GM18909 (cell line): ENCODE data around the gene AGBL1.

ENCODE experiments used
- ATAC-seq: cut with Tn5 transposase; IDR thresholded peaks from one replicate; pipeline ENCODE4 v1.9.1; 2021; ENCODE audit warnings: mild to moderate bottlenecking; ENCODE audit not compliant: unreplicated experiment, poor library complexity

AGBL1 gene

GRCh38 chr15:86079508-86080266 lies at the start of gene AGBL1:
Gene AGBL1, plus strand, starts transcription at chr15:86079871.
- ATAC-seq, result no peak

DNA sequence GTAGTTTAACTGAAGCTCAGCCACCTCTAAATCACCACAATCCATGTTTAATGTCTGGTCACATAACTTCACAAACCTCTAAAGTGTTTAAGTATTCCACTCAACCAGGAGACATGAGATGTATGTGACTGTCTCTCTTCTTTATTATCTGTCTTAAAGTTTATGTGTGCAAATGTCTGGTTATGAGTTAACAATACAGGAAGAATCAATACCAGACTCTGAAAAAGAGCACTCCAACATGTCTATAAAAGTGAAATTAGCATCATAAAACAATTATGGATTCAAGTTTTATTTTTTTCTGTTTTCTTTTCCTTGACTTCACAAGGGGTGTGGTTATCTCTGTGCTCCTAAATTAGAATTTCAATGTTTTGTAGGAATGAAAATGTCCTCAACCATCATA lies 44.8 kb upstream of the AGBL1 start:
- ATAC-seq, result no peak

DNA sequence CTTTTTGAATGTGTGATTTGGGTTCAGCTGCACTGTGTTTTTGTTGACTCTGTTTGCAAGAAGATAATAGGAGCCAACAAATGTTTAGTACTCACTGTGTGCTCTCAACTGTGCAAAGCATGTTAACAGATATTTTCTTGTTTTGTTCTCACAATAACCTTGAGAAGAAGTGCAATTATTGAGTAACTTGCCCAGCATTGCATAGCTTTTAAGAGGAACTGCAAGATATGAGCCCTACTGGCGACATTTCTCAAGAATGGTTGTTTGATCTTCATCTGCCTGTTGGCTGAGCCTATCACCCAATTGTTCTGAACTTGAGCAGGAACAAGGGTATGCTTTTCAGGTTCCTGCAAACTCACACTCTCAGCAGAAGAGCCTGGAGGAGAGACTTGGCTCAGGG lies 43.4 kb upstream of the AGBL1 start:
- no peak for ATAC-seq

- ATAC-seq, result no peak
These were observed 41.2 kb upstream of the AGBL1 start for GRCh38 chr15:86038491-86038890.

DNA sequence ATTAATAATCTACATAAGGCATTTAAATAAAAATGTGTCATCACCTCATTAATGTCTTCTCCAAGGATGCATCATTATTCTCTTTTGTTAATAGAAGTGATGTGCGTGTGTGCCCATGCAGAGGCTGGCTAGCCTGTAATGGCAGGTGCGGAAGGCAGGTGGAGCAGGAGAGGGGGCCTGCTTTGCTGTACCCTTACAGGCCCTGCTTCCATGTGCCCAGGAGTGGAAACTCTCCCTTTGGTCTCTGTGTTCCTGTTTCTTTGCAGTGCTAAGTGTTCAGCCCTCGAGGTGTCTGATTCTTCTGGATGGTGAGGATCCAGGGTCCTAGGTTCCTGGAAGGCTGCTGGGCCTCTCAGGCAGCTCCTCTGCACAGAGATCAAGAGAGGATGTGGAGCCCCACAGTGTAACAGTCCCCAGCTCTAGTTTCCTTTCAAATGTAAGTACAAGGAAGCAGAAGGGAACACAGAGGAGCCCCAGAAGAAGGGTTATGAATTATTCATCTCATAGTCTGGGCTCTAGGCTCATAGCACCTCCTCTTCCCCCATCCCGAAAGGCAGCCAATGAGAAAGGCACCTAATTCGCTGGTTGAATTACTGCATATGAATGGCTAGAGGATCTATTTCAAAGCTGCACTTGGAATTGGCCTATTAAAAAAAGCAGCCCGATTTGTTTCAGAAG lies 39.2 kb upstream of the AGBL1 start:
- no peak for ATAC-seq

DNA sequence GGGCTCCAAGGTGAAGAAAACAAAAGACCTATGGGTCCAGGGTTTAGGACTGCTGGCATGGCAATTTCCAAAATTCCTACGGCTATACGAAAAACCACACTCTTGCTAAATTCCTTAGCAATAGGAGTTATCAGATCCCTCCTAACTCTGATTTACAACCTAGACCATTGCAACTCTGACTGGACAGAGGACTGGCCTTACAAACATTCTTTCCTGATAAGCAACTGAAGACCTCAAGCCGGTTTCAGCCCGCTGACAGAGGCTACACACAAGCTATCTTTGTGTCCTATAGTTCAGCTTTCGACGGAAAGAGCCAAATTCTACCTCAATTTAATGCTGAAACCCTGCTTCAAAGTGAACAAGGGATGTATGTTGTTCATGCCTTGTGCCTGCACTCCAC lies 38.3 kb upstream of the AGBL1 start:
- no peak for ATAC-seq

DNA sequence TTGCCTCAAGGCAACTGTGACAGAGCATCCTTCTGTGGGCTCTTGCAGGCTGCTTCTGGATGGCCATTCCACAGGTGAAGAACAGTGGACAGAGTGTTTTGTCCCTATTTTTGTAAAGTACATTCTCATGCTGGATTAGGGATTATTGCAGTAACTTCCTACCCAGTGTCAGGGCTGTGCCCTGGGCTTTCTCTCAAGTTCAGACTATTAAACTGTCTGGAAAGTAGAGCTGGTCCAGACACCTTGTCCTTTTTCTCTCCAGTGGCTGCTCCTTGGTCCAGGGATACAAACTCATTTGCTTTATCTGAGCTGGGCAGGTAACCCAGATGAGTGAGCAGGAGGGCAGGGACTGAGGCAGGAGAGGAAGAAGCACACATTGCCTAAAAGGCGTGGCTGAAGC lies 37.4 kb upstream of the AGBL1 start:
- ATAC-seq, result no peak

GRCh38 chr15:86044981-86045380 lies 34.7 kb upstream of the AGBL1 start:
- ATAC-seq, result no peak

DNA sequence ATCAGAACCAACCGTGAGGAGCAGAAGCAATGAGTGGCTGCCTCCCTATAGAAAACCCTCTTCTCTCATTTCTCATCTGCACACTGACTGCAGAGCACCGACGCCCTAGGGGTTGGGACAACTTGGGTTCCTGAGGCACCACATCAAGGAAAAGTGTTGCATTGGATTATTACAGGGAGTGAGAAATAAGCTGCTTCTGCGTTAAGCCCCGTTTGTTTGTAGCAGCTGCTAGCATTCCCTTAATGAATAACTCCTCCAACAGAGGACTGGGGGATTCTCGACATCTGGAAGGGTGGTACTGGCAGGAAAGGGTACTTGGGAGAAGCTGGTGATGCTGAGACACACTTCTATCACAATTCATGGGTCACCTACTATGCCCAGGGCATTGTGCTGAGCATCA lies 25.3 kb upstream of the AGBL1 start:
- no peak for ATAC-seq

DNA sequence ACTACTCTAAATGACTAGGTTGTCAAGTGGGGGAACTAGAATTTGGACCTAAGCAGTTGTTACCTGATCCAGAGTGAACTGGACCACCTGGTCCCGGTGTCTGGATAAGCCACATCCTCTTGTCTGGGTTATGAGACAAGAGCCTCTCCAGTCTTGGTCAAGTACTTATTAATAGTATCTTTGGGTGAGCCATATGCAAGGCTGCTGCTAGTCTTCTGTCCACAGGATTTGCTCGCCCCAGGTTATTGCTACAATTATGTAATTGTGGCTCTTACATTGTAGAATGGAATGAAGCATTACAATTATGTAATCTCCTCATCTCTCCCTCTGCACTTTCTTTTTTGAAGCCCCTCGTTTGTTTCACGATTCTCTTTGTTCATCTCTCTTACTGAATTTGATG lies 24.0 kb upstream of the AGBL1 start:
- no peak for ATAC-seq

DNA sequence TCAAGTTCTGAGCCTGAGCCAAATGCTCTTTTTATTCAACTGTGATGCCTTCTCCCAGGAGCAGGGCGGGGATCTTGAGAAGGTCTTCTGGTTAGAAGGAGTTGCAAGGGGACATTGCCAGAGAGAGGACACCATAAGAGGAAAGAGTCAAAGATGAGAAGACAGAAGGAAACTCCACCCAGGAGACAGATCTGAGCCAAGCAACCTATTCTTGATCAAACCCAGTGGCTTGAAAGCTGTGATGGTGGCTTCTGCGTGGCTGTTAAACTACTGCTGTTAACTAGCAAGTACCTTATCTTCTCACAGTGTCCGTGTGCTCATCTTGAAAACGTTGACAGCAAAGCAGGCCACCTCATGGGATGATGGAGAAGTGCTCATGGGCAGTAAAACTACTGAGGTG lies 19.8 kb upstream of the AGBL1 start:
- no peak for ATAC-seq

DNA sequence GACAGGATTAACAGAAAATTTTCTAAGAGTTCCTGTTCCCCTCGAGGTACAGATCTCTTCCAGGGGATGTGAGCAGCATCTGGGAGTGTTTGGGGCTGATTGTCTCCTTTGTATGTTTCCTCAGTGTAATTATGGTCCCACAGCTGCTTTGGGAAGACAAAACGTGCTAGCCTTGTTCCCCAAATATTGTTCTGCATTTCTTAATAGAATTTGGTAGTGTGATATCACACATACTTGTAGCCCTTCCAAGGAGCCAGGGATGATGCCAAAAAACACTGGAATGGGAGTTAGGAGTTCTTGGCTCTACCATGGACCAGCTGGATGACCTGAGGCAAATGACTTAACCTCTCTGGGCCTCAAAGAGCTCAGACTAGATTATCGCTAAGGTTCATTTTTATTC lies 19.0 kb upstream of the AGBL1 start:
- no peak for ATAC-seq

GRCh38 chr15:86061581-86061980 lies 18.1 kb upstream of the AGBL1 start:
- no peak for ATAC-seq

- no peak for ATAC-seq
These were observed 16.9 kb upstream of the AGBL1 start for GRCh38 chr15:86062646-86063243.

- ATAC-seq, result no peak
These were observed 16.1 kb upstream of the AGBL1 start for GRCh38 chr15:86063356-86064095.

DNA sequence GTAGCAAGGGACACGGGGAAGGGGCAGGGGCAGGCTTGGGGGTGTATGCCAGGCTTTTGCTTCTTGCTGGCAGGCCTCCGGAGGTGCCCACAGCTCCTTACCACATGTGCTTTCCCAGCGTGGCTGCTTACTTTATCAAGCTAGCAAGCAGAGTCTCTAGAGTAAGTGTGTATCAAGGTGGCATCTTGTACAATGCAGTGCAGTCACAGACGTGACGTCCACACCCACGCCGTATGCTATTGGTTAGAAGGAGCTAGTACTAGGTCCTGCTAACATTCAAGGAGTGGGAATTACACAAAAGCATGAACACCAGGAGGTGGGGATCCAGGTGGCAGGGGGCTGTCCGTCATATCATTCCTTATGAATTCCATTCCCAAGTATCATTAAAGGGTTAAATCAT lies 15.3 kb upstream of the AGBL1 start:
- ATAC-seq, result no peak

- ATAC-seq, result no peak
These were observed 13.4 kb upstream of the AGBL1 start for GRCh38 chr15:86066174-86066834.

GRCh38 chr15:86073281-86073680 lies 6.4 kb upstream of the AGBL1 start:
- ATAC-seq, result no peak

GRCh38 chr15:86076468-86076867 lies 3.2 kb upstream of the AGBL1 start:
- no peak for ATAC-seq

GRCh38 chr15:86077070-86077469 lies 2.6 kb upstream of the AGBL1 start:
- no peak for ATAC-seq
